Measurements from ENCODE around the gene WSCD2.

- TF ChIP-seq GATA2 (IDR thresholded peaks at IDR 0.05; ENCODE audit: low read depth, low read length) (no peak), GATA3 (IDR thresholded peaks at IDR 0.05; ENCODE audit: low read depth, low read length) (no peak)
Observed at GRCh38 chr12:108296945-108297344, 167.9 kb downstream of the WSCD2 start.
